Mucosa of rectum (tissue), 2 donors: Measurements from ENCODE around the gene RPUSD1.
A peak's percentile ranks its signal among the peaks of the same experiment; 100 is the strongest.

Experiments
- H3K27ac ChIP-seq, 2 donors: one replicate each; pipeline ENCODE4 v1.7.0; 2013; ENCODE audit warnings: inconsistent platforms in 2 of 2, low read depth in 2 of 2, low read length in 2 of 2
- H3K27me3 ChIP-seq, 2 donors: one replicate each; pipeline ENCODE4 v1.7.0; 2013; ENCODE audit warnings: low read length in 2 of 2; ENCODE audit not compliant: control insufficient read depth in 2 of 2, insufficient read depth in 2 of 2
- H3K36me3 ChIP-seq, 2 donors: one replicate each; pipeline ENCODE4 v1.7.0; 2013; ENCODE audit warnings: low read length in 2 of 2; ENCODE audit not compliant: control insufficient read depth in 2 of 2, insufficient read depth in 2 of 2
- H3K4me1 ChIP-seq, 2 donors: one replicate each; pipeline ENCODE4 v1.7.0; 2013; ENCODE audit warnings: low read length in 2 of 2, mild to moderate bottlenecking in 1 of 2; ENCODE audit not compliant: control insufficient read depth in 2 of 2, insufficient read depth in 2 of 2
- H3K4me3 ChIP-seq, 2 donors: one replicate each; pipeline ENCODE4 v1.7.0; 2013; ENCODE audit warnings: low read length in 2 of 2
- H3K9ac ChIP-seq, 2 donors: one replicate each; pipeline ENCODE4 v1.7.0; 2013; ENCODE audit warnings: low read length in 2 of 2, low read depth in 1 of 2, mild to moderate bottlenecking in 1 of 2
- H3K9me3 ChIP-seq, 2 donors: one replicate each; pipeline ENCODE4 v1.7.0; 2013; ENCODE audit warnings: low read length in 2 of 2; ENCODE audit not compliant: control insufficient read depth in 2 of 2
- donor health status: healthy.
- donor health status: Normal muscosa, but diverticular disease.

The RPUSD1 gene

GRCh38 chr16:739560-740458, 48.4 kb downstream of the RPUSD1 start:
- H3K9ac ChIP-seq: peak overlapping the region; percentile 76 to 89
- H3K9me3 ChIP-seq: no peaks in the 10 kb centered on the region
- H3K27me3 ChIP-seq: no peaks in the 10 kb centered on the region
- H3K36me3 ChIP-seq: peaks cover 16 to 25% of the 10 kb centered on the region in 2 donors
- peaks cover 8 to 9% of the 10 kb centered on the region in 2 donors for H3K4me1 ChIP-seq
- peak overlapping the region; percentile 80 to 86 for H3K4me3 ChIP-seq
- H3K27ac ChIP-seq: no peak overlapping the region

- H3K4me3 ChIP-seq: no peak overlapping the region
- no peak overlapping the region for H3K27ac ChIP-seq
- no peak overlapping the region for H3K9ac ChIP-seq
- H3K4me1 ChIP-seq: peaks cover 8 to 9% of the 10 kb centered on the region in 2 donors
- no peaks in the 10 kb centered on the region for H3K27me3 ChIP-seq
- no peaks in the 10 kb centered on the region for H3K9me3 ChIP-seq
- peaks cover 37 to 45% of the 10 kb centered on the region in 2 donors for H3K36me3 ChIP-seq
Observed at GRCh38 chr16:736936-737481, 51.2 kb downstream of the RPUSD1 start.

GRCh38 chr16:735982-736453, 52.2 kb downstream of the RPUSD1 start:
- peaks cover 6 to 8% of the 10 kb centered on the region in 2 donors for H3K4me1 ChIP-seq
- H3K27ac ChIP-seq: no peak overlapping the region
- no peaks in the 10 kb centered on the region for H3K9me3 ChIP-seq
- no peak overlapping the region for H3K9ac ChIP-seq
- H3K27me3 ChIP-seq: no peaks in the 10 kb centered on the region
- H3K4me3 ChIP-seq: no peak overlapping the region
- H3K36me3 ChIP-seq: peaks cover 41 to 45% of the 10 kb centered on the region in 2 donors

GRCh38 chr16:734981-735881, 53.0 kb downstream of the RPUSD1 start:
- H3K27ac ChIP-seq: no peak overlapping the region

More at GRCh38 chr16:734981-735881, 53.0 kb downstream of the RPUSD1 start:
- Histone ChIP-seq H3K36me3 (peaks cover 41 to 50% of the 10 kb centered on the region in 2 donors), H3K9ac (no peak overlapping the region), H3K4me1 (peaks cover 6 to 7% of the 10 kb centered on the region in 2 donors), H3K9me3 (no peaks in the 10 kb centered on the region), H3K27me3 (no peaks in the 10 kb centered on the region), H3K4me3 (no peak overlapping the region)
